Calu3 (cell line): ENCODE results near the gene PRICKLE1. TPM values are rescaled to one million over a fixed set of nuclear protein-coding genes. Genes with fewer than 3 reads are reported as not detected.
"Not testable (repeated sequence)": the region's sequence is repeated elsewhere in the genome, so short reads cannot be mapped to it uniquely, and the experiment has no call there.

Experiments
- BruUV-seq: library from RNA; stranded (reverse); fragments of 400-500 nt; replicated peaks from 2 replicates; lab custom pipeline; 2021; lab: Mats Ljungman, UMichigan
- CTCF ChIA-PET: fragments of 300-600 bp; sonication (Branson Sonifier 250); formaldehyde crosslinking; loops from one replicate; lab custom pipeline; 2022; ENCODE audit warnings: antibody characterized with exemption; lab: Charles Lee
- DNase-seq: peaks from one replicate; pipeline ENCODE4 v3.0.0; 2022
- H3K27ac Mint-ChIP-seq: one replicate; pipeline ENCODE4 v1.8.0; 2022; ENCODE audit warnings: mixed read lengths; ENCODE audit not compliant: unreplicated experiment
- H3K27me3 Mint-ChIP-seq: one replicate; pipeline ENCODE4 v1.8.0; 2022; ENCODE audit warnings: mixed read lengths; ENCODE audit not compliant: unreplicated experiment
- H3K36me3 Mint-ChIP-seq: one replicate; pipeline ENCODE4 v1.8.0; 2022; ENCODE audit warnings: mild to moderate bottlenecking, moderate library complexity, mixed read lengths; ENCODE audit not compliant: insufficient read depth, unreplicated experiment
- H3K4me1 Mint-ChIP-seq: one replicate; pipeline ENCODE4 v1.8.0; 2022; ENCODE audit warnings: mild to moderate bottlenecking, low read depth, mixed read lengths; ENCODE audit not compliant: unreplicated experiment
- H3K4me3 Mint-ChIP-seq: one replicate; pipeline ENCODE4 v1.8.0; 2022; ENCODE audit warnings: mild to moderate bottlenecking, low read depth, moderate library complexity, mixed read lengths; ENCODE audit not compliant: unreplicated experiment
- H3K9me3 Mint-ChIP-seq: one replicate; pipeline ENCODE4 v1.8.0; 2022; ENCODE audit warnings: low read depth, mixed read lengths; ENCODE audit not compliant: unreplicated experiment
- CTCF ChIP-seq: fragments of 200-600 bp; IDR thresholded peaks from one replicate; pipeline ENCODE4 v1.8.0; 2022; ENCODE audit warnings: antibody characterized with exemption; ENCODE audit not compliant: unreplicated experiment
- intact Hi-C: fragments of 100-400 bp; cut with micrococcal nuclease; formaldehyde crosslinking; loops from one replicate; pipeline ENCODE4 v1.10.0; 2022; ENCODE audit not compliant: unreplicated experiment
- total RNA-seq: library from RNA; stranded (reverse); gene quantifications from 2 replicates; pipeline ENCODE4 v1.2.3, GENCODE V29; 2022

PRICKLE1 gene
- total RNA-seq, 1 experiment from 2014 or later: 12.7 TPM

GRCh38 chr12:42550800-42551199, 38.7 kb downstream of the PRICKLE1 start:
- CTCF ChIA-PET: no interaction called here
- Mint-ChIP-seq H3K4me1 (peaks cover 8% of the 10 kb centered on the region), H3K9me3 (no peaks in the 10 kb centered on the region), H3K27me3 (no peaks in the 10 kb centered on the region), H3K4me3 (no peak overlapping the region), H3K36me3 (peaks cover 6% of the 10 kb centered on the region), H3K27ac (no peak overlapping the region)
- intact Hi-C loops: no loop called here
- TF ChIP-seq CTCF: no peak
- BruUV-seq: no TSS peak
- DNase-seq: no peak

- Mint-ChIP-seq H3K4me1 (peaks cover 8% of the 10 kb centered on the region), H3K9me3 (no peaks in the 10 kb centered on the region), H3K4me3 (no peak overlapping the region), H3K27ac (no peak overlapping the region), H3K36me3 (no peaks in the 10 kb centered on the region), H3K27me3 (no peaks in the 10 kb centered on the region)
- TF ChIP-seq CTCF: no peak
- no peak for DNase-seq
- CTCF ChIA-PET: interaction anchor here (1.1 kb wide), 1 partner anchor 62 kb away, joined by 4 read pairs; no protein-coding TSS in a partner anchor
- intact Hi-C loops: no loop called here
- no TSS peak for BruUV-seq
Observed at GRCh38 chr12:42546709-42547108, 42.8 kb downstream of the PRICKLE1 start.

- CTCF ChIA-PET: no interaction called here
- H3K4me3 Mint-ChIP-seq: no peak overlapping the region
- BruUV-seq: no TSS peak
- intact Hi-C loops: no loop called here
- no peak overlapping the region for H3K27ac Mint-ChIP-seq
- no peaks in the 10 kb centered on the region for H3K9me3 Mint-ChIP-seq
- no peak for TF ChIP-seq CTCF
- no peak for DNase-seq
- no peaks in the 10 kb centered on the region for H3K27me3 Mint-ChIP-seq
- H3K36me3 Mint-ChIP-seq: no peaks in the 10 kb centered on the region
- H3K4me1 Mint-ChIP-seq: no peaks in the 10 kb centered on the region
Observed at GRCh38 chr12:42541965-42542364, 47.6 kb downstream of the PRICKLE1 start.

GRCh38 chr12:42541308-42541707, 48.2 kb downstream of the PRICKLE1 start:
- DNase-seq, H3K36me3 Mint-ChIP-seq, H3K4me1 Mint-ChIP-seq, H3K9me3 Mint-ChIP-seq, H3K27me3 Mint-ChIP-seq, intact Hi-C loops, BruUV-seq, H3K27ac Mint-ChIP-seq, H3K4me3 Mint-ChIP-seq, CTCF ChIA-PET: not testable (repeated sequence)

GRCh38 chr12:42539696-42540095, 49.9 kb downstream of the PRICKLE1 start:
- no peak for DNase-seq
- no TSS peak for BruUV-seq
- Mint-ChIP-seq H3K9me3 (no peaks in the 10 kb centered on the region), H3K4me3 (no peak overlapping the region), H3K4me1 (no peaks in the 10 kb centered on the region), H3K27ac (no peak overlapping the region), H3K36me3 (no peaks in the 10 kb centered on the region), H3K27me3 (no peaks in the 10 kb centered on the region)
- TF ChIP-seq CTCF: no peak
- intact Hi-C loops: no loop called here
- CTCF ChIA-PET: no interaction called here
